AG09309 (cell line): ENCODE data around the gene MIPOL1.
"Not testable (repeated sequence)": the region's sequence is repeated elsewhere in the genome, so short reads cannot be mapped to it uniquely, and the experiment has no call there.

ENCODE experiments used
- DNase-seq: peaks from one replicate; pipeline ENCODE4 v3.0.0-alpha.2; 2010; ENCODE audit warnings: low read depth
- H3K4me3 ChIP-seq: 2 replicates; pipeline ENCODE4 v1.5.1; 2011; ENCODE audit warnings: mild to moderate bottlenecking, low read depth, low read length, moderate library complexity; ENCODE audit not compliant: control insufficient read depth
- CTCF ChIP-seq: IDR thresholded peaks from 2 replicates; pipeline ENCODE4 v1.5.1; 2011; ENCODE audit warnings: mild to moderate bottlenecking, low read depth, low read length, inconsistent platforms; ENCODE audit not compliant: insufficient read depth, control insufficient read depth; ENCODE audit errors: missing control alignments

Gene MIPOL1

DNA sequence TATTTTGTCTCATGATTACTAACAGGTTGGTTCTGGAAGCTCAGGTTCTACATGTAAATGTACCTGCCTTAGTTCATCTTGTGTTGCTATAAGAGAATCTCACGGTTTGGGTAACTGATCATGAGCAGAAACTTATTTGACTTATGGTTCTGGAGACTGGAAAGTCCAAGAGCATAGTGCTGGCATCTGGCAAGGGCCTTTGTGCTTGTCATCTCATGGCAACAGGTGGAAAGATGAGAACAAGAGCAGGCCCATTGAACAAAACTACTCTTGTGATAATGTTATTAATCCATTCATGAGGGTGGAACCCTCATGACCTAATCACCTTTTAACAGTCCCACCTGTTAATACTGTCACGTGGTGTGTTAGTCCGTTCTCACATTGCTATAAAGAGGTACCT, 23.3 kb downstream of the MIPOL1 start:
- no peak for DNase-seq
- H3K4me3 ChIP-seq = no peak overlapping the region
- no peak for TF ChIP-seq CTCF

DNA sequence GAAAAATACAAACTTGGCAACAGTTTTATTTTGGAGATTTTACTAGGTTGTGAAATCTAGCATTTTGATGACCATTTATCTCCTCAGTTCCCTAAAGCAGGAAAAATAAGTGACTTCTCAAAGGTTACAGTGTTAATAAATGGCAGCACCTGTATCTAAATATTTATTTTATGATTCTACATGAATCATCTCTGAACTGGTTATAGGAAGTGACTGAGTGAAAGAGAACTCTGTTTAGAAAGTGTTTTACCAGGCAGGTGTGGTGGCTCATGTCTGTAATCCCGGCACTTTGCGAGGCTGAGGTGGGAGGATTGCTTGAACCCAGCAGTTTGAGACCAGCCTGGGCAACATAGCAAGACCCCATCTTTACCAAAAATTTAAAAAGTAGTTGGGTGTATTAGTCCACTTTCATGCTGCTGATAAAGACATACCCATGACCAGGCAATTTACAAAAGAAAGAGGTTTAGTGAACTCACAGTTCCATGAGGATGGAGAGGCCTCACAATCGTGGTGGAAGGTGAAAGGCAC, 26.3 kb downstream of the MIPOL1 start:
- no peak overlapping the region for H3K4me3 ChIP-seq
- no peak for DNase-seq
- TF ChIP-seq CTCF = no peak

GRCh38 chr14:37225668-37226067, 27.9 kb downstream of the MIPOL1 start:
- DNase-seq, H3K4me3 ChIP-seq: not testable (repeated sequence)

DNA sequence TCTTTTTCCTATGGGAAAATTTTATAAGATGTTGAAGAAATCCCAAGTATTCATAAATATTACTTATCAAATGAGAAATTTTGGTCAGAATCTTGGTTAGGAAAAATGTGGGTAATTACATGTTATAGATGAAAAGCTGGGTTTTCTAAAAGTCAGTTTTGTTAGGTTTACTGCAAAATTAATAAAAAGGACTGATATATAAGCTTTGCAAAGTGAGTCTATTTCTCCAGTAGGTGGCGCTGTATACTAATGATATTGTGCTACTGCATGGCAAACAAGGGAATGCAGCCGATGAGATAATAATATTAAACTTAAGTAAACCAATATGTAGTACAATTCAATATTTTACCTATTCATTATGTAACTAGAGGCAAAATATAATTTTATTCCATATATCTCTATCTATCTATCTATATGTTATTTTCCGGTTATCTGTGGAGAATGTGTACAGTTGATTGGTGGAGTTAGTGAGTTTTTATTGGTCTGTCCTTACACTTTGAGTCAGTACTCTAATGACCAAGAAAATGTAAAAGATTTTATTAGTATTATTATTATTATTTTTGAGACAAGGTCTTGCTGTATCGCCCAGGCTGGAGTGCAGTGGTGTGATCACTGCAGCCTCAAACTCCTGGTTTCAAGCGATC, 32.9 kb downstream of the MIPOL1 start:
- peak; percentile 47 for DNase-seq
- H3K4me3 ChIP-seq = no peak overlapping the region
- TF ChIP-seq CTCF = peak; percentile 63

- DNase-seq = peak; percentile 43
- H3K4me3 ChIP-seq = no peak overlapping the region
- TF ChIP-seq CTCF = peak; percentile 53
These were observed 35.3 kb downstream of the MIPOL1 start for GRCh38 chr14:37232907-37233481.

- DNase-seq = no peak
- TF ChIP-seq CTCF = no peak
- H3K4me3 ChIP-seq = no peak overlapping the region
These were observed 36.5 kb downstream of the MIPOL1 start for GRCh38 chr14:37234222-37234621.

DNA sequence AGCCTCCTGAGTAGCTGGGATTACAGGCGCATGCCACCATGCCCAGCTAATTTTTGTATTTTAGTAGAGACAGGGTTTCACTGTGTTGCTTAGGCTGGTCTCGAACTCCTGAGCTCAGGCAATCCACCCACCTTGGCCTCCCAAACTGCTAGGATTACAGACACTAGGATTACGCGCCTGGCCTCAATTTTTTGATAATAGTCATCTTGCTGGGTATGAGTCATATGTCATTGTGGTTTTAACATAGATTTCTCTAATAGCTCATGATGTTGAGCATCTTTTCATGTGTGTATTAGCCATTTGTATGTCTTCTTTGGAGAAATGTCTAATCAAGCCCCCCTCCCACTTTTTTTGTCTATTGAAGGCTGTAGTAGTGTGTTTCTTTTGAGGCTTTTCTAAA, 38.3 kb downstream of the MIPOL1 start:
- peak; percentile 21 for DNase-seq
- H3K4me3 ChIP-seq = not testable (repeated sequence)
